Skeletal muscle satellite cell (primary cell): ENCODE data around the gene GDAP1L1.
"Not testable (repeated sequence)": the region's sequence is repeated elsewhere in the genome, so short reads cannot be mapped to it uniquely, and the experiment has no call there.

Experiments used
- H3K27me3 ChIP-seq: 2 replicates; pipeline ENCODE4 v1.7.0; 2013; ENCODE audit warnings: low read length; ENCODE audit not compliant: control insufficient read depth, insufficient read depth
- H3K36me3 ChIP-seq: 2 replicates; pipeline ENCODE4 v1.7.0; 2013; ENCODE audit warnings: mild to moderate bottlenecking, control low read depth, low read length; ENCODE audit not compliant: insufficient read depth
- H3K4me1 ChIP-seq: 2 replicates; pipeline ENCODE4 v1.7.0; 2013; ENCODE audit warnings: low read length; ENCODE audit not compliant: control insufficient read depth, insufficient read depth
- H3K4me2 ChIP-seq: 2 replicates; pipeline ENCODE4 v1.7.0; 2013; ENCODE audit warnings: mild to moderate bottlenecking, low read length
- H3K4me3 ChIP-seq: 2 replicates; pipeline ENCODE4 v1.7.0; 2013; ENCODE audit warnings: low read length
- H3K9ac ChIP-seq: 2 replicates; pipeline ENCODE4 v1.7.0; 2013; ENCODE audit warnings: mild to moderate bottlenecking, low read depth, low read length, moderate library complexity
- H3K9me3 ChIP-seq: replicated peaks from 2 replicates; pipeline ENCODE4 v1.7.0; 2013; ENCODE audit warnings: mild to moderate bottlenecking, control low read depth, low read length

GDAP1L1 gene

GRCh38 chr20:44221368-44221954 lies 25.6 kb upstream of the GDAP1L1 start:
- Histone ChIP-seq H3K27me3 (no peaks in the 10 kb centered on the region), H3K4me3 (no peak overlapping the region), H3K4me1 (no peaks in the 10 kb centered on the region), H3K36me3 (no peaks in the 10 kb centered on the region), H3K9ac (no peak overlapping the region), H3K4me2 (no peak overlapping the region), H3K9me3 (no peaks in the 10 kb centered on the region)

- Histone ChIP-seq H3K4me3 (no peak overlapping the region), H3K4me2 (no peak overlapping the region), H3K9ac (no peak overlapping the region), H3K27me3 (no peaks in the 10 kb centered on the region), H3K4me1 (no peaks in the 10 kb centered on the region), H3K36me3 (no peaks in the 10 kb centered on the region), H3K9me3 (no peaks in the 10 kb centered on the region)
Measured at GRCh38 chr20:44222027-44222426, 25.1 kb upstream of the GDAP1L1 start.

GRCh38 chr20:44222633-44223368 lies 24.3 kb upstream of the GDAP1L1 start:
- no peak overlapping the region for H3K9ac ChIP-seq
- no peak overlapping the region for H3K4me2 ChIP-seq
- no peaks in the 10 kb centered on the region for H3K36me3 ChIP-seq
- H3K27me3 ChIP-seq: no peaks in the 10 kb centered on the region
- no peak overlapping the region for H3K4me3 ChIP-seq
- H3K4me1 ChIP-seq: no peaks in the 10 kb centered on the region
- no peaks in the 10 kb centered on the region for H3K9me3 ChIP-seq

- no peak overlapping the region for H3K4me3 ChIP-seq
- H3K9ac ChIP-seq: no peak overlapping the region
- H3K9me3 ChIP-seq: no peaks in the 10 kb centered on the region
- H3K4me2 ChIP-seq: no peak overlapping the region
- H3K4me1 ChIP-seq: no peaks in the 10 kb centered on the region
- H3K27me3 ChIP-seq: no peaks in the 10 kb centered on the region
- H3K36me3 ChIP-seq: no peaks in the 10 kb centered on the region
Measured at GRCh38 chr20:44223721-44224120, 23.4 kb upstream of the GDAP1L1 start.

GRCh38 chr20:44224637-44225036 lies 22.5 kb upstream of the GDAP1L1 start:
- Histone ChIP-seq H3K9me3 (no peaks in the 10 kb centered on the region), H3K9ac (no peak overlapping the region), H3K36me3 (no peaks in the 10 kb centered on the region), H3K4me1 (no peaks in the 10 kb centered on the region), H3K4me2 (no peak overlapping the region), H3K27me3 (no peaks in the 10 kb centered on the region), H3K4me3 (no peak overlapping the region)

GRCh38 chr20:44228465-44229258 lies 18.4 kb upstream of the GDAP1L1 start:
- H3K9me3 ChIP-seq: no peaks in the 10 kb centered on the region
- no peaks in the 10 kb centered on the region for H3K36me3 ChIP-seq
- H3K4me3 ChIP-seq: no peak overlapping the region
- no peak overlapping the region for H3K4me2 ChIP-seq
- H3K4me1 ChIP-seq: no peaks in the 10 kb centered on the region
- no peaks in the 10 kb centered on the region for H3K27me3 ChIP-seq
- no peak overlapping the region for H3K9ac ChIP-seq

- Histone ChIP-seq H3K27me3 (no peaks in the 10 kb centered on the region), H3K4me2 (no peak overlapping the region), H3K36me3 (no peaks in the 10 kb centered on the region), H3K9ac (no peak overlapping the region), H3K4me1 (no peaks in the 10 kb centered on the region), H3K9me3 (no peaks in the 10 kb centered on the region), H3K4me3 (no peak overlapping the region)
Measured at GRCh38 chr20:44231193-44231592, 15.9 kb upstream of the GDAP1L1 start.

- Histone ChIP-seq H3K4me2 (no peak overlapping the region), H3K27me3 (no peaks in the 10 kb centered on the region), H3K9me3 (no peaks in the 10 kb centered on the region), H3K4me3 (no peak overlapping the region), H3K9ac (no peak overlapping the region), H3K4me1 (no peaks in the 10 kb centered on the region), H3K36me3 (no peaks in the 10 kb centered on the region)
Measured at GRCh38 chr20:44231713-44232468, 15.2 kb upstream of the GDAP1L1 start.

- H3K4me2 ChIP-seq, H3K9me3 ChIP-seq, H3K36me3 ChIP-seq, H3K4me3 ChIP-seq, H3K9ac ChIP-seq, H3K27me3 ChIP-seq, H3K4me1 ChIP-seq: not testable (repeated sequence)
Measured at GRCh38 chr20:44232469-44232856, 14.6 kb upstream of the GDAP1L1 start.

- no peak overlapping the region for H3K9ac ChIP-seq
- H3K4me2 ChIP-seq: no peak overlapping the region
- H3K36me3 ChIP-seq: no peaks in the 10 kb centered on the region
- H3K4me1 ChIP-seq: no peaks in the 10 kb centered on the region
- H3K27me3 ChIP-seq: no peaks in the 10 kb centered on the region
- H3K4me3 ChIP-seq: no peak overlapping the region
- H3K9me3 ChIP-seq: no peaks in the 10 kb centered on the region
Measured at GRCh38 chr20:44233436-44234016, 13.6 kb upstream of the GDAP1L1 start.
